Measurements from ENCODE around the gene POC1A.

The POC1A gene

GRCh38 chr3:52112056-52112455 is 42.2 kb downstream of the POC1A start:
- no peaks in the 10 kb centered on the region for H3K27me3 ChIP-seq (ENCODE audit: control insufficient read depth, low read length)
- H3K9me3 ChIP-seq (ENCODE audit: control insufficient read depth, insufficient read depth, low read length) = no peaks in the 10 kb centered on the region
- no peaks in the 10 kb centered on the region for H3K79me2 ChIP-seq (ENCODE audit: control insufficient read depth, low read length)
- H3K4me1 ChIP-seq (ENCODE audit: control insufficient read depth, low read length) = no peaks in the 10 kb centered on the region
- H3K36me3 ChIP-seq (ENCODE audit: control insufficient read depth, low read length) = peaks cover 14% of the 10 kb centered on the region; the same call in 1 of the 2 replicates
- no peaks in the 10 kb centered on the region for H3F3A ChIP-seq (ENCODE audit: control insufficient read depth, insufficient read depth)
- TF ChIP-seq EZH2phosphoT487 (IDR thresholded peaks at IDR 0.05; ENCODE audit: borderline replicate concordance, low read length) = no peak
- no peak for TF ChIP-seq CTCF (IDR thresholded peaks at IDR 0.05; ENCODE audit: low read depth, low read length, poor library complexity, severe bottlenecking)
- no peaks in the 10 kb centered on the region for H4K20me1 ChIP-seq (ENCODE audit: control insufficient read depth, insufficient read depth, low read depth, low read length)
- H3K27ac ChIP-seq (ENCODE audit: low read depth, low read length) = no peak overlapping the region
- no peaks in the 10 kb centered on the region for H3K9me2 ChIP-seq (replicated peaks; ENCODE audit: control insufficient read depth, low read length)
- no peak overlapping the region for H3K4me3 ChIP-seq (ENCODE audit: low read length)
- no peak overlapping the region for H3K4me2 ChIP-seq (ENCODE audit: low read length)

- no peaks in the 10 kb centered on the region for H3K27me3 ChIP-seq (ENCODE audit: control insufficient read depth, low read length)
- H3K27ac ChIP-seq (ENCODE audit: low read depth, low read length) = no peak overlapping the region
- no peaks in the 10 kb centered on the region for H3K9me2 ChIP-seq (replicated peaks; ENCODE audit: control insufficient read depth, low read length)
- TF ChIP-seq EZH2phosphoT487 (IDR thresholded peaks at IDR 0.05; ENCODE audit: borderline replicate concordance, low read length) = no peak
- no peak for TF ChIP-seq CTCF (IDR thresholded peaks at IDR 0.05; ENCODE audit: low read depth, low read length, poor library complexity, severe bottlenecking)
- H3K9me3 ChIP-seq (ENCODE audit: control insufficient read depth, insufficient read depth, low read length) = no peaks in the 10 kb centered on the region
- peaks cover 2% of the 10 kb centered on the region; the same call in 1 of the 2 replicates for H4K20me1 ChIP-seq (ENCODE audit: control insufficient read depth, insufficient read depth, low read depth, low read length)
- no peaks in the 10 kb centered on the region for H3K4me1 ChIP-seq (ENCODE audit: control insufficient read depth, low read length)
- no peak overlapping the region for H3K4me2 ChIP-seq (ENCODE audit: low read length)
- H3K36me3 ChIP-seq (ENCODE audit: control insufficient read depth, low read length) = peaks cover 10% of the 10 kb centered on the region; the same call in 1 of the 2 replicates
- no peaks in the 10 kb centered on the region for H3K79me2 ChIP-seq (ENCODE audit: control insufficient read depth, low read length)
- no peaks in the 10 kb centered on the region for H3F3A ChIP-seq (ENCODE audit: control insufficient read depth, insufficient read depth)
- no peak overlapping the region for H3K4me3 ChIP-seq (ENCODE audit: low read length)
These were observed 43.7 kb downstream of the POC1A start for GRCh38 chr3:52110502-52110901.

GRCh38 chr3:52109611-52110301 is 44.5 kb downstream of the POC1A start:
- no peaks in the 10 kb centered on the region for H3K79me2 ChIP-seq (ENCODE audit: control insufficient read depth, low read length)
- H3K9me3 ChIP-seq (ENCODE audit: control insufficient read depth, insufficient read depth, low read length) = no peaks in the 10 kb centered on the region
- H3K4me2 ChIP-seq (ENCODE audit: low read length) = no peak overlapping the region
- H3K9me2 ChIP-seq (replicated peaks; ENCODE audit: control insufficient read depth, low read length) = no peaks in the 10 kb centered on the region
- H3K27ac ChIP-seq (ENCODE audit: low read depth, low read length) = no peak overlapping the region
- peaks cover 2% of the 10 kb centered on the region; the same call in 1 of the 2 replicates for H4K20me1 ChIP-seq (ENCODE audit: control insufficient read depth, insufficient read depth, low read depth, low read length)
- no peaks in the 10 kb centered on the region for H3K4me1 ChIP-seq (ENCODE audit: control insufficient read depth, low read length)
- H3K27me3 ChIP-seq (ENCODE audit: control insufficient read depth, low read length) = no peaks in the 10 kb centered on the region
- no peaks in the 10 kb centered on the region for H3F3A ChIP-seq (ENCODE audit: control insufficient read depth, insufficient read depth)
- TF ChIP-seq CTCF (IDR thresholded peaks at IDR 0.05; ENCODE audit: low read depth, low read length, poor library complexity, severe bottlenecking) = no peak
- peaks cover 10% of the 10 kb centered on the region; the same call in 1 of the 2 replicates for H3K36me3 ChIP-seq (ENCODE audit: control insufficient read depth, low read length)
- no peak overlapping the region for H3K4me3 ChIP-seq (ENCODE audit: low read length)
